IPS DF 6.9 (cell line): ENCODE data around the gene ARHGAP26.

Source experiments
- DNase-seq: peaks from one replicate; pipeline ENCODE4 v3.0.0-alpha.2; 2013; ENCODE audit warnings: low read depth, low spot score
- H3K27ac ChIP-seq: one replicate; pipeline ENCODE4 v1.5.1; 2013; ENCODE audit warnings: low read length, control low read depth
- H3K27me3 ChIP-seq: 2 replicates; pipeline ENCODE4 v1.6.1; 2013; ENCODE audit warnings: mild to moderate bottlenecking, low read length; ENCODE audit not compliant: control insufficient read depth, insufficient read depth
- H3K36me3 ChIP-seq: 2 replicates; pipeline ENCODE4 v1.6.1; 2013; ENCODE audit warnings: low read length; ENCODE audit not compliant: control insufficient read depth, insufficient read depth
- H3K4me1 ChIP-seq: 2 replicates; pipeline ENCODE4 v1.6.1; 2013; ENCODE audit warnings: low read length; ENCODE audit not compliant: control insufficient read depth, insufficient read depth
- H3K4me3 ChIP-seq: 2 replicates; pipeline ENCODE4 v1.5.1; 2013; ENCODE audit warnings: mild to moderate bottlenecking, low read length
- H3K9me3 ChIP-seq: 2 replicates; pipeline ENCODE4 v1.6.1; 2013; ENCODE audit warnings: low read length, inconsistent platforms; ENCODE audit not compliant: control insufficient read depth, insufficient read depth
- WGBS: extraction: QIAGEN DNeasy Blood & Tissue Kit; methylation state at CpG from one replicate; pipeline ENCODE4 v1.1.7; 2013; ENCODE audit warnings: mixed read lengths, missing lambda C conversion rate; ENCODE audit not compliant: insufficient read length, insufficient coverage; 5-methylcytosine and 5-hydroxymethylcytosine counted together

ARHGAP26 gene

DNA sequence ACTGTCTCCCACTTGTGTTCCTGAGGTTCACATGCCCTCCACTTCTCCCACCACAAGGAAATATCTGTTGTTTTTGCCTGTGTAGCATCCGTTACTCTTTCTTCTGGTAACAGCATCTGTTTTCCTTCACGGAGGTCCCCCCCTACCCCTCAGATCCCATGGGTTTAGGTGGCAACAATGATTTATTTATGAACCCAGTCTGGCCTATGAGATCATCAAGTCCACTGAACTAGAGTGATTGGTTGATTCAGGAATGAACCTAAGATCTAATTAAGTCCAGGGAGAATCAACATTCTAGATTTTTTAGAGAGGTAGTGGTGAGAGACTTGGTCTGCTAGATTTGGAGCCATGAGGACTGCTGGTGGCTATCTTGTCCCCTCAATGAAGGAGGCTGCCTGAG, 466.5 kb downstream of the ARHGAP26 start:
- no peak for DNase-seq
- H3K9me3 ChIP-seq = no peaks in the 10 kb centered on the region
- H3K4me1 ChIP-seq = no peaks in the 10 kb centered on the region
- H3K36me3 ChIP-seq = no peaks in the 10 kb centered on the region
- H3K27me3 ChIP-seq = no peaks in the 10 kb centered on the region
- WGBS = no CpG with 5 or more reads among the region's 2 CpGs
- no peak overlapping the region for H3K27ac ChIP-seq
- H3K4me3 ChIP-seq = no peak overlapping the region

DNA sequence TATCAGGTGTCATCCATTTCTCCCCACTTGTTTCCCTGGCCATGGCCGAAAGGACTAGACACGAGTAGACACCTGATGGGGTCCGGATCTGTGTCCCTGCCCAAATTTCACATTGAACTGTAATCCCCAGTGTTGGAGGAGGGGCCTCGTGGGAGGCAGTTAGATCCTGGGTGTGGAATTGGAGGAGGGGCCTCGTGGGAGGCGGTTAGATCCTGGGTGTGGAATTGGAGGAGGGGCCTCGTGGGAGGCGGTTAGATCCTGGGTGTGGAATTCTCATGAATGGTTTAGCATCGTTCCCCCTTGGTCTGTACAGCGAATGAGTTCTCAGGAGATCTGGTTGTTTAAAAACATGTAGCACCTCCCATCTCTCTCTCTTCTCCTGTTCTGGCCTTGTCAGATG, 467.5 kb downstream of the ARHGAP26 start:
- Histone ChIP-seq H3K4me3 (no peak overlapping the region), H3K36me3 (no peaks in the 10 kb centered on the region), H3K4me1 (no peaks in the 10 kb centered on the region), H3K27me3 (no peaks in the 10 kb centered on the region), H3K9me3 (no peaks in the 10 kb centered on the region), H3K27ac (no peak overlapping the region)
- no peak for DNase-seq
- WGBS = no CpG with 5 or more reads among the region's 10 CpGs

DNA sequence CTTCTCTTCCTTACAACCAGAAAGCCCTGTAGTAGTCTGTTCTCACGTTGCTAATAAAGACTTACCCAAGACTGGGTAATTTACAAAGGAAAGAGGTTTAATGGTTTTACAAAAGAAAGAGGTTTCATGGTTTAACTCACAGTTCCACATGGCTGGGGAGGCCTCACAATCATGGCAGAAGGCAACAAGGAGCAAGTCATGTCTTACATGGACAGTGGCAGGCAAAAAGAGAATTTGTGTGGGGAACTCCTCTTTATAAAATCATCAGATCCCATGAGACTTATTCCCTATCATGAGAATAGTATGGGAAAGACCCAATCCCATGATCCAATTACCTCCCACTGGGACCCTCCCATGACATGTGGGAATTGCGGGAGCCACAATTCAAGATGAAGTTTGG, 468.4 kb downstream of the ARHGAP26 start:
- H3K27me3 ChIP-seq = no peaks in the 10 kb centered on the region
- H3K4me3 ChIP-seq = no peak overlapping the region
- H3K9me3 ChIP-seq = no peaks in the 10 kb centered on the region
- WGBS = no CpG with 5 or more reads among the region's 2 CpGs
- no peak for DNase-seq
- H3K27ac ChIP-seq = no peak overlapping the region
- H3K4me1 ChIP-seq = no peaks in the 10 kb centered on the region
- no peaks in the 10 kb centered on the region for H3K36me3 ChIP-seq

DNA sequence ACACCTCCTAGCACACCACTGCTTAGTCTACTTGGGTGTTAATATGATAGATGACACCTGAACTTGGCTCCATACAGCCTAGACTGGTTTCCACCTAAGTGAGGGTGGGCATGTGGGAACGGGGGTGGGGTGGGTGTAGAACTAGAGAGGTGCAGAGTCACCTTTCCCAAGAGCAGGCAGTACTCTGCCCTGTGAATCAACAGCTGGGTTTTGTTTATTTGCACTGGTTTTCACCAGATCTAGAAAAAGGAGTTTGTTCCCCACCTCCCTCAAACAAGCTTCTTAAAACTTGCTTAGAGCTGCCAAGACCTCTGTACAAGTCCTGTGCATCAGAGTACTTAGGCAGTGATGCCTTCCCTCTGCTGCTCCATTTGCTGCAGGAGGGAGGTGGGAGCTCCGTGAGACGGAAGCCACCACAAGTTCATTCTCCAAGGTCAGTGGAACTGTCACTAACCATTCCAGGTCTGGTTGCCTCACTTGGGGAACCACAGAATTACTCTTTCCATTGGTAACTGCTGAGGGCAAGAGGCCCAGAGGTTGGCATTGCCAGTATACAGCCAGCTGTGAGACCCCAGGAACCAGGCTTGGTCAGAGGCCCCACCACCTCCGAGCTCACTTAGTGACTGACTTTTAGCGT, 469.8 kb downstream of the ARHGAP26 start:
- no peak overlapping the region for H3K4me3 ChIP-seq
- no CpG with 5 or more reads among the region's 5 CpGs for WGBS
- H3K36me3 ChIP-seq = no peaks in the 10 kb centered on the region
- no peak for DNase-seq
- no peak overlapping the region for H3K27ac ChIP-seq
- H3K4me1 ChIP-seq = no peaks in the 10 kb centered on the region
- H3K27me3 ChIP-seq = no peaks in the 10 kb centered on the region
- no peaks in the 10 kb centered on the region for H3K9me3 ChIP-seq

DNA sequence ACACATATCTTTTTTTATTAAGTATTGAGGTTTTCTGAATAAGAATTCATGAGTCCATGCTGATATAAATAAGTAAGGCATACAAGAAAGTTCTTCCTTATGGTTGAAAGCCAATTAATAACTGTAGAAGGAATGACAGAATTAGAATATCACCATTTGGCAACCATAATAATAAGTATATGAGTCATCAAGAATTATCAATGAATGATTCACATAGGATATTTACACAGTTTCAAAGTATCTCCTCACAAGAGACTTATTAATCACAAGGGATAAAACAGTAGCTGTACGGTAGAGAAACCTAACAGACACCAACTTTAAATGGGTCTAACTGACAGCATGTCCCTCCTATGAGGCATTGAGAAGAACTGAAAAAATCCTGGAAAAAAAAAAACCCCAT, 471.7 kb downstream of the ARHGAP26 start:
- DNase-seq = no peak
- WGBS = no CpG with 5 or more reads among the region's 1 CpG
- Histone ChIP-seq H3K4me1 (no peaks in the 10 kb centered on the region), H3K9me3 (no peaks in the 10 kb centered on the region), H3K4me3 (no peak overlapping the region), H3K36me3 (no peaks in the 10 kb centered on the region), H3K27ac (no peak overlapping the region), H3K27me3 (no peaks in the 10 kb centered on the region)

DNA sequence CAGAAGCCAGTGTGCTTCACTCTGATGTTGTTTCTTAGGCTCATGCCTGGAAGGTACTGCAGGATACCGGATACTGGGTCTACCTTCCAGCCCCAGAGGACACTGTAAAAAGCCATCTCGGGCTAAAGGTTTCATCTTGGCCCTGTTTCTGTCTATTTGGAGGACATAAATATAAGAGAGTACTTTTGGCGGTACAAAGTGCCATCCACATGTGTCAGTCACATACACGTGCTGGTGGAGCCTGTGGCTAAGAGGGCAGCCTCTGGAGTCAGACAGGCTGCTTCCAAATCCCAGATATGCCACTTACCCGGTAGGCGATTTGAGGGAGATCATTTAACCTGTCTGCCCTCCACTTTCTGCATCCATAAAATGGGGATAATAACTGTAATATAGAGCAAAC, 472.9 kb downstream of the ARHGAP26 start:
- Histone ChIP-seq H3K9me3 (no peaks in the 10 kb centered on the region), H3K4me3 (no peak overlapping the region), H3K27me3 (no peaks in the 10 kb centered on the region), H3K4me1 (no peaks in the 10 kb centered on the region), H3K36me3 (no peaks in the 10 kb centered on the region), H3K27ac (no peak overlapping the region)
- no CpG with 5 or more reads among the region's 6 CpGs for WGBS
- no peak for DNase-seq

DNA sequence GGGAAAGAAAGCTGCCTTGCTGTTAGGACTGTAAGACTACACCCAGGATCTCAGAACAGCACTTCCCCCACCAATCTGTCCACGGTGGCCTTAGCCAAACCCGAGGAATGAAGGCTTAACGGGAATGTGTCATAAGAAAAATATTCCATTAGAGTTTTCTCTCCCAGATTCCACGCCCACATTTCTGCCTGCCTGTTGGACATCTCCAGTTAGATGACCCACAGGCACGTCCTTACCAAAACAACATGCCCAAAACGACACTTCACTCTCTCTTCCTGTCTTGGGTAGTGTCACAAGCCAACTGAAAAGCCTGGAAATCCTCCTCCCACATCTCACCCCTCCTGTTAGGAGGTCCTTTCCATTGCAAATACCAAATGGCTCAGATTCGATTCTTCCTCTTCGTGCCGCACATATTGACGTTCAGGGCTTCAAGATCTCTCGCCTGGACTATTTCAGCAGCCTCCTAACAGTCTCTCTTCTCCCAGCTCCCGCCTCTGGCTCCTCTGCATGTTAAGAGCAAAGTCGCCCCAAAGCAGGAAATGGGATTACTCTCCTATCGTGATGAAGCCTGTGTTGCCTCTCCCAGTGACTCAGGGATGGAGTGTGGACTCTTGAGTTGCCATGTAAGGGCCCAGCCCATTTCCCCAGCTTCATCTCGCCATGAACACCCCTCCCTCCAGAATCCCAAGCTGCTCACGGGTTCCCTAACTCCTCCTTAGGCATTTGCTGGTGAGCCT, 474.0 kb downstream of the ARHGAP26 start:
- Histone ChIP-seq H3K4me3 (no peak overlapping the region), H3K9me3 (no peaks in the 10 kb centered on the region), H3K27ac (no peak overlapping the region), H3K27me3 (no peaks in the 10 kb centered on the region), H3K4me1 (no peaks in the 10 kb centered on the region), H3K36me3 (no peaks in the 10 kb centered on the region)
- DNase-seq = no peak
- WGBS = no CpG with 5 or more reads among the region's 16 CpGs

DNA sequence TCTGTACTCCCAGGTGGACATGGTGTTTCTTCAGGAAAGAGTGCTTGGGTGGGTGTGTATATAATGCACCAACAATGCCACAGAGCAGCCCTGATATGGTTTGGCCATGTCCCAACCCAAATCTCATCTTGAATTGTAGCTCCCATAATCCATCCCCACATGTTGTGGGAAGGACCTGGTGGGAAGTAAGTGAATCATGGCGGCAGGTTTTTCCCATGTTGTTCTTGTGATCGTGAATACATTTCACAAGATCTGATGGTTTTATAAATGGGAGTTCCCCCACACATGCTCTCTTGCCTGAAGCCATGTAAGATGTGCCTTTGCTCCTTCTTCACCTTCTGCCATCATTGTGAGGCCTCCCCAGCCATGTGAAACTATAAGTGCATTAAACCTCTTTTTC, 474.8 kb downstream of the ARHGAP26 start:
- no CpG with 5 or more reads among the region's 2 CpGs for WGBS
- H3K4me3 ChIP-seq = no peak overlapping the region
- DNase-seq = no peak
- no peaks in the 10 kb centered on the region for H3K36me3 ChIP-seq
- H3K27me3 ChIP-seq = no peaks in the 10 kb centered on the region
- H3K9me3 ChIP-seq = no peaks in the 10 kb centered on the region
- H3K4me1 ChIP-seq = no peaks in the 10 kb centered on the region
- H3K27ac ChIP-seq = no peak overlapping the region

DNA sequence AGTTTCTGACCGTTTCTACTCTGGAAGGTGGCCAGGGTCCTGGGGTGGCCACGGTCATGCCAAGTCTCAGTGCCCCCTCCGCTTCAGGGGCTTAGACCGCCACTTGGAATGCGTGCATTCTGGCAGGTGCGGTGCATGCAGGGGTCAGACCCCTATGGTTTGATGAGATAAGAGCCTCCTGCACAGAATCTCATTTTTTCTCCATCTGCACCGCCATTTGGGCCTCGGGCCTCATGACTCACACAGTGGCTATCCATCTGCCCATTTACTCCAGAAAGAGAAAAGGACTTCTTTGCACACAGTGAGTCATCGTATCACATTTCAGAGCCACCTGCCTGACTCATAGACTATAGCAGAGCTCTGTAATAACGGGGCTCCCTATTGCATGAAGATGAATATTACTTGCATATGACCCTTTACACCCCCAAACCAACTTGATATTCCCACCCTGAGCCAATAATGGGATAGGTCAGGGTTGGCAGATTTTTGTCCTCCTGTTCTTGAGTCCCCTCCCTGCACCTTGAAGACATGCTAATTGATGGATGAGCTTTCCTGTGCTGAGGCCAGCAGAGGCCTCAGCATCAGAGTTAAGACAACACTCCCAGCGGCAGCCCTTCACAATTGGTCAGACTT, 475.9 kb downstream of the ARHGAP26 start:
- no peak for DNase-seq
- H3K36me3 ChIP-seq = no peaks in the 10 kb centered on the region
- H3K27ac ChIP-seq = no peak overlapping the region

DNA sequence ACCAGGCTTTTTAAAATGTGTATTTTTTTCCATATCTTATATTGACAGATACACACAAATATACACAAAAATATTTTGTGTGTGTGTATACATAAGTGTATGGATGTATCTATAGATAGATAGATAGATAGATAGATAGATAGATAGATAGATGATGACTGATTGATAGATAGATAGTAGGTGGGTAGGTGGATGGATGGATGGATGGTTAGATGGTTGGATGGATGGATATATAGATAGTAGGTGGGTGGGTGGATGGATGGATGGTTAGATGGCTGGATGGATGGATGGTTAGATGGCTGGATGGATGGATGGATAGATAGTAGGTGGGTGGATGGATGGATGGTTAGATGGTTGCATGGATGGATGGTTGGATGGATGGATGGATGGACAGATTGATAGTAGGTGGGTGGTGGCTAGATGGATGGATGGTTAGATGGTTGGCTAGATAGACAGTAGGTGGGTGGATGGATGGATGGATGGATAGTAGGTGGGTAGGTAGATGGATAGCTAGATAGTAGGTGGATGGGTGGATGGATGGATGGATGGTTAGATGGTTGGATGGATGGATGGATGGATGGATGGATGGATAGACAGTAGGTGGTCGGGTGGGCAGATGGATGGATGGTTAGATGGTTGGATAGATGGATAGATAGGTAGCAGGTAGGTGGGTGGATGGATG, 477.1 kb downstream of the ARHGAP26 start:
- DNase-seq = no peak
- Histone ChIP-seq H3K27me3 (no peaks in the 10 kb centered on the region), H3K27ac (no peak overlapping the region), H3K36me3 (no peaks in the 10 kb centered on the region), H3K4me3 (no peak overlapping the region), H3K9me3 (no peaks in the 10 kb centered on the region), H3K4me1 (no peaks in the 10 kb centered on the region)
- no CpG with 5 or more reads among the region's 1 CpG for WGBS

More for the DNA sequence above, 475.9 kb downstream of the ARHGAP26 start:
- H3K4me1 ChIP-seq = no peaks in the 10 kb centered on the region
- no peak overlapping the region for H3K4me3 ChIP-seq
- H3K27me3 ChIP-seq = no peaks in the 10 kb centered on the region
- WGBS = no CpG with 5 or more reads among the region's 11 CpGs
- no peaks in the 10 kb centered on the region for H3K9me3 ChIP-seq
